Activated CD4-positive, alpha-beta T cell treated with anti-CD3 and anti-CD28 coated beads for 36 hours (primary cell): ENCODE measurements around the gene SNRPA1. TPM values are rescaled to one million over a fixed set of nuclear protein-coding genes. Genes with fewer than 3 reads are reported as not detected.

Experiments used
- ATAC-seq: fragments of 200-7000 bp; cut with Tn5 transposase; one replicate; pipeline ENCODE4 v1.10.0; 2021; ENCODE audit warnings: mild to moderate bottlenecking, moderate library complexity
- CTCF ChIA-PET: fragments of 350-600 bp; sonication (Branson Sonifier 250); formaldehyde crosslinking; loops from one replicate; lab custom pipeline; 2021; ENCODE audit warnings: antibody characterized with exemption; lab: Charles Lee
- POLR2A ChIA-PET: fragments of 350-600 bp; sonication (Branson Sonifier 250); formaldehyde crosslinking; loops from one replicate; lab custom pipeline; 2021; ENCODE audit warnings: antibody characterized with exemption, inconsistent platforms; lab: Charles Lee
- DNase-seq: peaks from one replicate; pipeline ENCODE4 v3.0.0-alpha.2; 2020
- H3K27ac Mint-ChIP-seq: one replicate; pipeline ENCODE4 v1.8.0; 2021; ENCODE audit warnings: mixed read lengths
- H3K27me3 Mint-ChIP-seq: one replicate; pipeline ENCODE4 v1.8.0; 2021; ENCODE audit warnings: mixed read lengths
- H3K36me3 Mint-ChIP-seq: one replicate; pipeline ENCODE4 v1.8.0; 2021; ENCODE audit warnings: low read depth, mixed read lengths
- H3K4me1 Mint-ChIP-seq: one replicate; pipeline ENCODE4 v1.8.0; 2021; ENCODE audit warnings: mixed read lengths
- H3K4me3 Mint-ChIP-seq: one replicate; pipeline ENCODE4 v1.8.0; 2021; ENCODE audit warnings: mild to moderate bottlenecking, moderate library complexity, mixed read lengths
- H3K9me3 Mint-ChIP-seq: one replicate; pipeline ENCODE4 v1.8.0; 2021; ENCODE audit warnings: low read depth, mixed read lengths
- intact Hi-C, 2 experiments: fragments of 100-400 bp; cut with DNase I in 1 of 2; cut with micrococcal nuclease in 1 of 2; formaldehyde crosslinking; loops; one replicate each; pipeline versions ENCODE4 v1.14.2 to v1.15.1; 2022 to 2024; cut with DNase I, micrococcal nuclease
- total RNA-seq, 2 experiments: library from RNA; stranded (reverse); gene quantifications; one replicate each; pipeline ENCODE4 v1.2.3, GENCODE V29; 2021

SNRPA1 gene
- total RNA-seq, 2 experiments from 2014 or later = 167 to 185 TPM

DNA sequence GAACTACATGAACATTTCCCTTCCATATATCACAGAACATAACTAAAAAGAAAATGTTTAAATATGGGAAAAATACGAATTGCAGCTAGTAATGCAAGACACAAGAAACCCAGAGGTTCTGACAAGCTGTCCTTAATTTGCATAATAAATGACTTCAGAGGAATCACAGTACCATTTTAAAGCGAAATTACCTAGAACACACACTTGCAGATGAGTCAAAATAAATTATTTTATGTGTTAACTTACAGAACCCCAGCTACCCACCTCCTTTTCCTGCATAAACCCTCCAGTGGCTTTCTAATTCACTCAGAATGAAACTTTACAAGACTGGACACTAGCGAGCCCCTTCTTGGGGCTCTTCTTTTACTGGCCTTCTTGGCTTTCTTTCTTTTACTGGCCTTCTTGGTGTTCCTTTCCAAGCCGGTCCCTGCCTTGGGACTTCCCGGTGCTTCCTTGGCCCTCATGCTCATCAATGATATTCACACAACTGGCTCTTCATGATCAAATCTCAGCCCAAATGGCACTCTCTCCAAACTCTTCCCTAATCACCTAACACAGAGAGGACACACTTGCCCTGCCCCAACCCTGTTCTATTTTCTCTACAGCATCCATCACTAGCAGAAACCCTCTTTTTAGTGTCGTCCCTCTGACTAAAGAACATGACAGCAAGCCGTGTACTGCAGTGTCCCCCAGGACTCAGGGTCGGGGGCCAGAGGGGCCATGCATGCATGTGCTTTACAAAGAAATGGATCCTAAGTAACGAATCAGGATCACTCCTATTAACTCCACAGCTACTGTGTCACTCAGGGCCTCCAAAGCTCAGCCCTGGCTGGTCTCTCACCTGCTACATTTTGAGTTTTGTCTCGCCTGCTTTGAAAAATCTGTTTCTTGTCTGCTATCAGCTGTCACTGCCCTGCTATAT lies 48.0 kb downstream of the SNRPA1 start:
- peak; percentile 25 for ATAC-seq
- H3K36me3 Mint-ChIP-seq = peaks cover 55% of the 10 kb centered on the region
- ChIA-PET CTCF (interaction anchor here (0.6 to 1.9 kb wide), 10 partner anchors 9 to 330 kb away, joined by 3 to 10 read pairs (median 4); no protein-coding TSS in a partner anchor), POLR2A (interaction anchor here (0.5 to 1.2 kb wide), 3 partner anchors 29 to 42 kb away, joined by 3 to 8 read pairs (median 7); no protein-coding TSS in a partner anchor)
- H3K4me3 Mint-ChIP-seq = peak overlapping the region; percentile 32
- peak overlapping the region; percentile 90 for H3K27ac Mint-ChIP-seq
- no peak for DNase-seq
- peaks cover 81% of the 10 kb centered on the region for H3K4me1 Mint-ChIP-seq
- intact Hi-C loops = loop anchor here in 1 of 2 experiments (1.0 to 2.0 kb wide), 2 partner anchors 41 to 58 kb away; no protein-coding TSS in a partner anchor
- H3K9me3 Mint-ChIP-seq = no peaks in the 10 kb centered on the region
- no peaks in the 10 kb centered on the region for H3K27me3 Mint-ChIP-seq

GRCh38 chr15:101246391-101246790 lies 48.7 kb downstream of the SNRPA1 start:
- Mint-ChIP-seq H3K4me1 (peaks cover 87% of the 10 kb centered on the region), H3K9me3 (no peaks in the 10 kb centered on the region), H3K27me3 (no peaks in the 10 kb centered on the region), H3K4me3 (peak overlapping the region; percentile 32), H3K36me3 (peaks cover 57% of the 10 kb centered on the region), H3K27ac (peak overlapping the region; percentile 90)
- ChIA-PET CTCF (interaction anchor here (0.6 to 1.9 kb wide), 6 partner anchors 9 to 238 kb away, joined by 3 to 10 read pairs (median 4); no protein-coding TSS in a partner anchor), POLR2A (interaction anchor here (0.5 to 1.2 kb wide), 3 partner anchors 30 to 41 kb away, joined by 3 to 8 read pairs (median 7); no protein-coding TSS in a partner anchor)
- intact Hi-C loops = loop anchor here in 1 of 2 experiments (1.0 to 2.0 kb wide), 2 partner anchors 40 to 58 kb away; no protein-coding TSS in a partner anchor
- ATAC-seq (no peak), DNase-seq (no peak)

DNA sequence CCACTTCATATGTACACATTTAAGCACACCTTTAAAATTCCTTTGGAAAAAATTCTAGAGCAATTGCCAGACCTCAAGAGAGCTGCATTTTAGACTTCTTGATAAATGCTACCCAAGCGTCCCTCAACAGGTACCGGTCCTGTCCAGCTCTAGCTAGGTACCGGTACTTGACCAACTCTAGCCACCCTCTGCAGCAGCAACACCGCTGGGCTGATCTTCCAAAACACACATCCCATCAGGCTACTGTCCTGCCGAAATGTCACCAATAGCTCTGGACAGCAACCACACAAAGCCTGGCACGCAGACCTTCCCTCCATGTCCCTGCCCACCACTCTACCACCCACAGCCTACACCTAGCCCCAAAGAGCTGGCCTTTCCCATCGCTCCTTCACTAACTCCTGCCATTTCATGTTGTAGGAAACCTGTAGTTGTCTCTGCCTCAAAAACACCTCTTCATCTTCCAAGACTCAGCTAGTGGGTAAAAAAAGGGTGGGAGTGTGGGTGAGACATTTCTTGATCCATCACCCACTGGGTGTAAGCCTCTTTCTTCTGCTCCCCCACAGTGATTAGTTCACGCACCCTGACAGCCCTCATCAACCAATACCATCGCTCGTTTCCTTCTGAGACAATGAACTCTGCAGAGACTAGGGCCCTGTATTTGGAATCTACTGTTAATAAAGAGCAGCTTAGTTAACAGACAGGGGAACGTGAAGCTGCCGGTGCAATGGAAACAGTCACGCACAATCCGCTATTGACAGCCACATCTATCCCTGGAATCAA lies 50.0 kb downstream of the SNRPA1 start:
- Mint-ChIP-seq H3K4me3 (peak overlapping the region; percentile 32), H3K36me3 (peaks cover 49% of the 10 kb centered on the region), H3K4me1 (peaks cover 94% of the 10 kb centered on the region), H3K27me3 (no peaks in the 10 kb centered on the region), H3K27ac (peak overlapping the region; percentile 45), H3K9me3 (no peaks in the 10 kb centered on the region)
- ATAC-seq = no peak
- DNase-seq = no peak
- CTCF ChIA-PET = interaction anchor here (0.6 to 1.8 kb wide), 11 partner anchors 8 to 334 kb away, joined by 3 to 6 read pairs (median 3); no protein-coding TSS in a partner anchor
- POLR2A ChIA-PET = interaction anchor here (1.5 kb wide), 1 partner anchor 40 kb away, joined by 4 read pairs; no protein-coding TSS in a partner anchor
- intact Hi-C loops = no loop called here

DNA sequence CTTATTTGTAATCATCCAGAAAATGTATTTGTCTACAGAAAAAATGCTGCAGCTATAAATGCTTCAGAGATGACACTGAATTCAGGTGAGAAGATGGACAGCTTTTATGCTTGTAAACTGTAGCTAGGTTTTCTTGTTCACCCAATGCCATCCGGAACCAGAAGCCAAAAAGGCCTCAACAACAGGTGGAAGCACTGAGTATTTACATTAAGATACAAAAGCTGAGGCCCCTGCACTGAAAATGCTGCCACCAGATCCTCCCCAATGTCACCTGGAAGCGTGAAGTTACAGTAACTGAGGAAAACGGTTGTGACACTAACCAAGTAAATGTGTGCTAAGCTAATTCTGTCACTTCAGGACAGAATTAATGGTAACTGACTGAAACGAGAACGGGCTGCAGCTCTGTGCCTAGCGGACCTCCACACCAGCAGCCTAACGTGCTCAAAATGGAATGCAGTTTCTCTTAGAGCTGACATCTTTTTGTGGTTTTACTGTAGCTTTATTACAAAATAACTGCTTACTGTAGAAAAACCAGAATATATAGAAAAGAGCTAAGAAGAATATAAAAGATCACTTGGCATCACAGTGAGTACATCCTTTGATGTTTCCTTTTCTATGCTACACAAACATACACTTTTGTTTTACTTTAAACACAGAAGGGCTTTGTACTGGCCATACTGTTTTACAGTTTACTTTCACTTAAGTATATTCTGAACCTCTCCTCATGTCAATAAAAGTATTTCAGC lies 50.8 kb downstream of the SNRPA1 start:
- Mint-ChIP-seq H3K9me3 (no peaks in the 10 kb centered on the region), H3K4me1 (peaks cover 94% of the 10 kb centered on the region), H3K27ac (peak overlapping the region; percentile 89), H3K4me3 (peak overlapping the region; percentile 40), H3K27me3 (no peaks in the 10 kb centered on the region), H3K36me3 (peaks cover 42% of the 10 kb centered on the region)
- CTCF ChIA-PET = interaction anchor here (0.6 to 1.8 kb wide), 12 partner anchors 8 to 236 kb away, joined by 3 to 7 read pairs (median 3); no protein-coding TSS in a partner anchor
- ATAC-seq (no peak), DNase-seq (no peak)
- intact Hi-C loops = no loop called here
- POLR2A ChIA-PET = interaction anchor here (0.9 to 1.5 kb wide), 2 partner anchors 39 to 43 kb away, joined by 3 to 4 read pairs; no protein-coding TSS in a partner anchor

- ChIA-PET POLR2A (interaction anchor here (0.7 to 1.5 kb wide), 2 partner anchors 8 to 38 kb away, joined by 3 to 4 read pairs; no protein-coding TSS in a partner anchor), CTCF (interaction anchor here (0.6 to 1.8 kb wide), 14 partner anchors 12 to 236 kb away, joined by 3 to 7 read pairs (median 4); no protein-coding TSS in a partner anchor)
- Mint-ChIP-seq H3K4me1 (peaks cover 96% of the 10 kb centered on the region), H3K9me3 (no peaks in the 10 kb centered on the region), H3K36me3 (peaks cover 38% of the 10 kb centered on the region), H3K27ac (peak overlapping the region; percentile 89), H3K27me3 (no peaks in the 10 kb centered on the region), H3K4me3 (peak overlapping the region; percentile 40)
- intact Hi-C loops = no loop called here
- ATAC-seq = no peak
- DNase-seq = no peak
These were observed 51.6 kb downstream of the SNRPA1 start for GRCh38 chr15:101243420-101243819.

GRCh38 chr15:101242999-101243336 lies 52.1 kb downstream of the SNRPA1 start:
- ChIA-PET POLR2A (interaction anchor here (0.7 to 1.0 kb wide), 3 partner anchors 8 to 54 kb away, joined by 3 to 6 read pairs (median 4); no protein-coding TSS in a partner anchor), CTCF (interaction anchor here (0.6 to 1.6 kb wide), 10 partner anchors 16 to 155 kb away, joined by 3 to 7 read pairs (median 4); no protein-coding TSS in a partner anchor)
- Mint-ChIP-seq H3K4me3 (peak overlapping the region; percentile 40), H3K9me3 (no peaks in the 10 kb centered on the region), H3K36me3 (peaks cover 38% of the 10 kb centered on the region), H3K27ac (peak overlapping the region; percentile 89), H3K4me1 (peaks cover 91% of the 10 kb centered on the region), H3K27me3 (no peaks in the 10 kb centered on the region)
- DNase-seq (no peak), ATAC-seq (no peak)
- intact Hi-C loops = loop anchor here in 1 of 2 experiments (1.0 kb wide), 2 partner anchors 7 to 37 kb away; no protein-coding TSS in a partner anchor

DNA sequence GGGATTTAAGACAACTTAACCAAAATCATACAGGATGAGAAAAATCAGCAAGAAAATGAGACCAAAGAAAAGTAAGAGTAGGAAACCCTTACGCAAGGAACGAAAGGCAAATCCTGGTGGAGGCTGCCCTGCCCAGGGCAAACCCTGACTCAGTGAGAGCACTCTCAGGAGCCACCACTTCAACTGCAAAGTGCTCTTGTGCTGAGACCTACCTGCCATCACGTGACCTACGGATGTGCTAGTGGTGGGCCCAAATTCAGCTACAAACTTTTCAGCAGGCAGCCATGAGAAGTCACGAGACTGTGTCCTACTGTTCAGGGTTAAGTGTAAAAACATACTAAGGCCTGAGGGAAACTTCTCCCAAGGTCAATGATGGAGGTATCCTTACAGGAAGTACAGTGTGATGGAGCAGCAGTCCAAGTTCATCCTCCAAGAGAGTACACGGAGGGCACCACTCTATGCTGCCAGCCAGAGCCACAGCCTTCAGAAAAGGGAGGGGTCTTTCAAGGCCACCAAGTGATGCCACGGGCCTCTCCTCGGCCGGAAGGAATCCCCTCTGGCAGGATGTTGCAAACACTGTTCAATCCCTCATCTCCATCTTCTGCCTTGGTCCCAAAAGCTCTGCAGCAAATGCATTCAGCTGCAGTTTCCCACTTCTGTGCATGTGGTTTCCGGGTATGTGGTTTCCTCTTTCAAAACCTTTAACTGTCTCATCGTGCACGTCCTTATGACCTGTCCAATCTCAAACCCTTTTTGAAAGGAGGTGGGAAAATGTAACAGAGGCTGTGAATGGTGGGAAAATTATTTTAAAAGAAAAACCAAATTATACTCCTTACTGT lies 52.7 kb downstream of the SNRPA1 start:
- Mint-ChIP-seq H3K27ac (peak overlapping the region; percentile 89), H3K27me3 (no peaks in the 10 kb centered on the region), H3K9me3 (no peaks in the 10 kb centered on the region), H3K4me1 (peaks cover 86% of the 10 kb centered on the region), H3K36me3 (peaks cover 34% of the 10 kb centered on the region), H3K4me3 (peak overlapping the region; percentile 40)
- POLR2A ChIA-PET = interaction anchor here (0.7 to 1.0 kb wide), 3 partner anchors 9 to 54 kb away, joined by 3 to 6 read pairs (median 4); no protein-coding TSS in a partner anchor
- intact Hi-C loops = loop anchor here in 1 of 2 experiments (1.0 kb wide), 2 partner anchors 8 to 36 kb away; no protein-coding TSS in a partner anchor
- CTCF ChIA-PET = interaction anchor here (0.6 to 2.2 kb wide), 9 partner anchors 11 to 155 kb away, joined by 3 to 7 read pairs (median 4); no protein-coding TSS in a partner anchor
- peak; percentile 75 for ATAC-seq
- peak; percentile 73 for DNase-seq

GRCh38 chr15:101240358-101240757 lies 54.7 kb downstream of the SNRPA1 start:
- intact Hi-C loops = no loop called here
- ATAC-seq (no peak), DNase-seq (no peak)
- H3K27ac Mint-ChIP-seq = peak overlapping the region; percentile 76
- H3K36me3 Mint-ChIP-seq = peaks cover 31% of the 10 kb centered on the region
- no peak overlapping the region for H3K4me3 Mint-ChIP-seq
- POLR2A ChIA-PET = interaction anchor here (1.2 kb wide), 1 partner anchor 35 kb away, joined by 3 read pairs; no protein-coding TSS in a partner anchor
- no peaks in the 10 kb centered on the region for H3K9me3 Mint-ChIP-seq
- H3K27me3 Mint-ChIP-seq = no peaks in the 10 kb centered on the region
- H3K4me1 Mint-ChIP-seq = peaks cover 77% of the 10 kb centered on the region
- CTCF ChIA-PET = interaction anchor here (0.6 to 2.2 kb wide), 9 partner anchors 9 to 232 kb away, joined by 3 to 6 read pairs (median 4); no protein-coding TSS in a partner anchor

DNA sequence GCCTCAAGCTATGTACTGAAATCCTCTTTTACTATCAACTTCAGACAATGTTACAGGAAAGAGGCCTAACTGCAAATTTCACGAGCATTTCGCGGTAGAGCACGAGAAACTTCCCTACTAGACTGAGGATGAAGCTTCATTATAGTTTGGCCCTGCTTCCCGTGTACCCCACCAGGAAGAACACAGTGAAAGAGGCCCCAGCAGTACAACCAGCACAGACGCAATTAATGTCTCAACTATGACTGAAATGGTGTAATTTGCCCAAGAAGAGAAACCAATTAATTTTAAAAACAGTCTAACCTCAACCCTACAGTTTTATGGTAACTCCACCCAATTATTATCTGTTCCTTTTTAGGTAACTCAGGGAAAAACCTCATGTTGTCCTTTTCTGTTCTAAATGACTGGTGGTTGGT lies 55.3 kb downstream of the SNRPA1 start:
- ATAC-seq (peak; percentile 30), DNase-seq (no peak)
- Mint-ChIP-seq H3K27ac (peak overlapping the region; percentile 76), H3K9me3 (no peaks in the 10 kb centered on the region), H3K4me3 (peak overlapping the region; percentile 13), H3K36me3 (peaks cover 33% of the 10 kb centered on the region), H3K27me3 (no peaks in the 10 kb centered on the region), H3K4me1 (peaks cover 75% of the 10 kb centered on the region)
- CTCF ChIA-PET = interaction anchor here (0.6 to 1.6 kb wide), 8 partner anchors 8 to 223 kb away, joined by 3 to 6 read pairs (median 4); no protein-coding TSS in a partner anchor
- POLR2A ChIA-PET = interaction anchor here (1.2 kb wide), 1 partner anchor 34 kb away, joined by 3 read pairs; no protein-coding TSS in a partner anchor
- intact Hi-C loops = no loop called here
